Dermis microvascular lymphatic vessel endothelial cell (primary cell): ENCODE results near the gene P3H4. TPM values are rescaled to one million over a fixed set of nuclear protein-coding genes. Genes with fewer than 3 reads are reported as not detected.

Experiments used
- DNase-seq, 2 donors: peaks; one replicate each; pipeline versions ENCODE4 v3.0.0 to v3.0.0-alpha.2; 2010; ENCODE audit warnings: low read depth in 2 of 2
- total RNA-seq: library from RNA; depleted of rRNA; stranded (reverse); fragments of >200 nt; gene quantifications from 2 replicates; pipeline ENCODE4 v1.2.1, GENCODE V29; 2014

P3H4 gene
- total RNA-seq, 1 donor from 2014 or later, result 36.5 TPM

DNA sequence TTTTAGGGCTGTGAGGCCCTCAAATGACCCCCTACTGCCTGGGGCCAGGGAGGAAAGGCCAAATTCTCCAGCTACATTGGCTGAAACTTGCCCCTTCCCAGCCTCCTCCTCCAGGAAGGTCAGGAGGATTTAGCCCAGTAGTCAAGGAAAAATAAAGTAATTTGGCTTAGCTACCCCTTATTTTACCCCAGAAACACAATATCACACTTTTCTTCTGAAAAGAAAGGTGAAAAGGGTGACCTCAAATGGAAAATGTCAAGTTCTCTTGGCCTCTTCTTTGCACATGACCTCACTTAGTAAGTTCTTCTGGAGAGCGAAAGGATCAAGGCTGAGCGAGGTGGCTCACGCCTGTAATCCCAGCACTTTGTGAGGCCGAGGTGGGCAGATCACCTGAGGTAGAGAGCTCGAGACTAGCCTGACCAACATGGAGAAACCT is 17.2 kb downstream of the P3H4 start:
- no peak for DNase-seq

DNA sequence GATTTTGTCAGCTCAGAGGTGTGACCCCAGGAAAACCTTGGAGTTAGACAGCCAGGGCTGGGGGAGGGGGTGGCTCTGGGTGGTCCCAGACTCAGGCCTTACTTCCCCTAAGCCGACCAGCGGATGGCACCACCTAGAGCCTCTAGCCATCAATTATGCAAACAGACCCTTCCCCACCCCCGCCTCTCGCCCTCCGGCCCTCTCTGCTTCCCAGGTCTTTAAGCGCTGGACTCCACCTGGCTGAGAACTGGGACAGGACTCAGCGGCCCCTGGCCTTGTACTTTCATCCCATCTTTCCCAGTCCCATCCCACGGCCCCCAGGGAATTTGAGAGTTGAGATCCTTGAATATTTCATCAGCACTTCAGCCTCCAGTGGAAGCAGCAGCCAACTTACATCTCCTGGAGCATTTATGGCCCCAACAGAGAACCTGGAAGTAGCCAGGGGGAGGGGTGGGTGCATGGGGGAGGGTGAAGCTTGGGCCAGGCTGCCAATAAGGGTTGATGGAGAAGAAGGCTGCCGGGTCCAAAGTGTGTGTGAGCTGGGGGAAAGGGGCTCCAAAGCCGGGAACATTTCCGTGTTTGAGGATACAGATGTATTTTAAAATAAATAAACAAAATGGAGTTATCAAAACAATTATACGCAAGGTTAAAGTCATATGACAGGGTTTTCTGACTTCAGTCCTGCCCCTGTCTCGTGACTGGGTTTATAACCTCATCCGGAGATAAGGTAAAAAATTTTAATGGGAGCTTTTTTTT is 17.8 kb downstream of the P3H4 start:
- peak in 1 of 2 donors; percentile 67 for DNase-seq

DNA sequence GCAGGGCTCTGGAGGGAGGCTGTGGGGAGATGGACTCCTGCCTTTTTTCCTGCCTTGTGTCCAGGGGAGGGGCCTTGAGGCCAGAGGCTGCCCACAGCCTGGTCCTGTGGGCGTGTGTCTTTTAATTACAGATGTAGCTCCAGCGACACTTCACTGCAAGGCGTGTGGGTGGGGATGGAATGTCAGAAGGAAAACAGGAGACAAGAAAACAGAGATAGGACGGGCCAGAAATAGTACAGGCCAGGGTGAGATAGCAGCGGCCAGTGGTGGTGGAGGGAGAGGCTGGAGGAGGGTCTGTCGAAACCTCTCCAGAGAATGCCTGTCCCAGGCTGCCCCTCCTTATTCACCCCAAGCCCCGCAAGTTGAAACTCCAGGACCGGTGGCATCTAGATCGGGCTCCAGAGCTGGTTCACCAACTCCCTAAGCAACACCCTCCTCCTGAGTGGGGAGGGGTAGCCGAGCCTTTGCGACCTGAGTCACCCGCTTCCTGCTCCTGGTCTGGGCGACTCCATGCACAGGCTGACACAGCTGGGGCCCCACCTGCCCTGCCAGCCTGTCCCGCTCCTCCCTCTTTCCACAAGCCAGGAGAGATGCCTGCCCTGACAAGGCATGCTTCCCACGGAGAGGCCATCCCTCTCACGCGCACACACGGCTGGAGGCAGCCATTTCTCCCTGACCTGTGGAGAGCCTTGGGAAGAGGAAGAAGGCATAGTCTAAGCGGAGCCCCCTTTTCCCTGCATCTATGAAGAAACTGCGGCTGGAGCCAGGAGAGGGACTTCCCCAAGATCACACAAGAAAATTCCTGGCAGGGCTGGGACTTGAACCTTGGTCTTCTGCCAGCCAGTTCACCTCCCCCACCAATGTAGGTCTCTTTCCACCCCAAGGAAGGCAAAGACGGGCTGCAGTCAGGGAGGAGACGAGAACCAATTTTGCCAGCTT is 18.6 kb downstream of the P3H4 start:
- DNase-seq, result peak in 1 of 2 donors; percentile 81

DNA sequence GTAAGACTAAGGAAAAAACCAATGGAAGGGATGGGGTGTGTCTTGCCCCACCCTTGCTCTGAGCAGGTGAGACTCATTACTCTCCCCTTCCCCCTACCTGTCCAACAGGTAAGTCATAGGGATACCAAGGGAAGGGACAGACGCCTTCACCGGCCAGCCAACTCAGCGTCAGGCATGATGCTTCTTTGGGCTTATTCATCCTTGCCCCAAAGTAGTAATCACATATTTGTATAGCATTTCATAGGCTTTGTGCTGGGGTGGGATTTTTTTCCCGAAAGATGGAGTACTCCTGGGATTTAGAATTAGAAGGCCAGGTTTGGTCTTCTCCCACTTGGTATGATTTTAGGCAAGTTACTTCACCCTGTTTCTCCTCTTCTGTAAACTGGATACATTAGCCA is 24.7 kb downstream of the P3H4 start:
- no peak for DNase-seq

DNA sequence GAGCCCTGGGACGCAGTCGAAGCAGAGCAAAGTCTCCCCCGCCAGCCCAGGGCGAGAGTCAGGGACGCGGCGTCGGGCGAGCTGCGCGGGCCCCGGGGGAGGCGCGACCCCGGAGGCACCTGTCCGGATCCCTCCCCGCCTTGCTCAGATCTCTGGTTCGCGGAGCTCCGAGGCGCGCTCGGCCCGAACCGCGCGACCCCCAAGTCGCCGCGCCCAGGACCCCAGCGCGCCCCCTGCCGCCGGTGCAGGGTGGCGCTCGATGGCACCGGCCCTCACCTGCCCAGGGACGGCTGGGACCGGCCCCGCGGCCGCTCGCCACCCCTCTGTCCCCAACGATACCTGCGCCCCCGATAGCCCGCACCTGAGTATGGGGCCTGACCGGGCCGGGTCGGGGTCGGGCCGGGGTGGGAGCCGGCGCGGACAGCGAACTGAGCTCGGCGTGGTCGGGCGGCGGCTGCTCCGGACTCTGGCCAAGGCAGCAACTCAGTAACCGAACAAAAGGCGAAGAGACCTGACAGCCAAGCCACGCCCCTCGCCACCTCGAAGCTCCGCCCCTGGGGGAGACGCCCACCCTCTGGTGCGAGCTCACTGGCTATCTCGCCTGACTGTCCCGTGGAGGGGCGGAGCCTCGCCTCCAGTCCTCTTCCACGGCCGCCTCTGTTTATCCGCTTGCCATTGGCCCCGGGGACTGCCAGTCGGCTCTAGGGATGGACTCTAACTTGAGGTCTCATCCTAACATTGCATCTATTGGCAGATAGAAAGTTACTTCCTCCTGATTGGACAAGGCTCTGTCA is 25.3 kb downstream of the P3H4 start, which contains the start of gene JUP:
TSS of gene JUP (minus strand) at position 485 of the 794 bp plus-strand sequence. CDS start 14,857 bp downstream, outside the sequence.
- peak; percentile 98 to 100 for DNase-seq

DNA sequence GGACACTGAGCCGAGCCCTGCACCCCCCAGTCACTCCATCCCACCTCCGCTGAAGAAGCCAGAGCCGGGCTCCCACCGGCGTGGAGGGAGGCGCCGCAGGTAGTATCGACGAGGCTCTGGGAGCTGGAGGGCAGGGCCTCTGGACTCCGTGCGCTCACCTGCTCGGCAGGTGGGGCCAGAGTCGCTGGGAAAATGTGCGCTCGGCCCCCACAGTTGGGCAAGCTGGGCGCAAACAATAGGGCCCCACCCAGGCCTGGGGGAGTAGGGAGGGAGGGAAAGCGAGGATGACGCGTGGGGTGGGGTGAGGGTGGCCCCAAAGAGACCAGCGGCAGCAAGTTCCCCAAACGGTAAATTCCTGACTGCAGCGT is 25.9 kb downstream of the P3H4 start:
- peak in 1 of 2 donors; percentile 32 for DNase-seq

DNA sequence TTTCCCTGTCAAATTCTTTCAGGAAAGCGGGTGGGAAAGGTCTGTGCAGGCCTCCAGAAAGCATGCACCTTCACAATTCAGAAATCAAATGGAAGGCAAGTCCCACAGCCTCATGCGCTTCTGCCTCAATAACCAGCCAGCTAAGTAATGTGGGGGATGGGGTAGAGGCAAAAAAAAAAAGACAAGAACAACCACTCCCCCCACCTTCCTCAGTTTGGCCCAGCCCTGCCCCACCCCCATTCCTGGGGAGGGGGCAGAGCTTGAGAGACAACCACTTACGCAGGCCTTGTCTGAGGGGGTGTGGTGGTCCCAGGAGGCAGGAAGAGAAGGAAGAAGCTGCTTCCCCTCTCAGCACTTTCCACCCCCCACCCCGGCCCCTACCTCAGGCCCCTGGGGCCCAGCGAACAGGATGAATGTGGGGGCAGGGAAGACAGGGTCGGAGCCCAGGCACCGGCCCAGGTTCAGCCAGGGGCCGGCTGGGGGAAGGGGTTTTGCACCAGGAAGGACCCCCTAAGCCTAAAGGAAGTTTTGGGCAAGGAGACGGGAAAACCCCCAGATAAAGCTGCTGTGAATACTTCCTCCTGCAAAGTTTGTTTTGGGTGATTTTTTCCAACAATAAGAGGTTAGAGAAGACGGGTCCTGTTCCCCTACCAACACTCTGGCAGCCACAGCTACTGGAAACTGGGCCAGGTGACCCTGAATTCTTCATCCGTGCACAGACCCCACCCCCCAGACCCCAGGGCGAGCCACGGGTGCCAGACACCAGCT is 26.5 kb downstream of the P3H4 start:
- DNase-seq, result peak; percentile 62 to 67

DNA sequence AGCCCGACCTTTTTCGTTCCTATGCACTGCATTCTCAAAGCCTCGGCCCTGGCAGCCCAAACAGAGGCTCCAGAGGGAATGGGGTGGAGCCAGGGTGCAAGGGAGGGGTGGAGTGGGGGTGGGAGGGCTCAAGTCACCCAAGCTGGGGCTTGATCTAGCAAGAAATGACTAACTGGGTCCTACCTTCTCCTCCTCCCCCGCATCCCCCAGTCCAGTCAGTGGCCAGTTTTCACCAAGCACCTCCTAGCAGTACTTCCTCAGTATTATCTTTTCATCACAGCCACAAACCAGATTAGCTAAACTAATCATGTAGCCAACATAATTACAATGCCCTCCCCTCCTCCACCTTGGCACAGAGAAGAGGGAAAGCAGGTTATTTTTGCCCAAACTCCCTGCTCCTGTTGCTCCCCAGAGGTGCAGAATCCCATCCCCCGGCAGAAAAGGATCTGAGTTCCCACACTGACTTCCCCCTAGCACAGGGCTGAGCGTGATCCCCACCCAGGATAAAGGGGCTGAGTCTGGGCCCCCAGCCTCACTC is 27.5 kb downstream of the P3H4 start:
- peak in 1 of 2 donors; percentile 36 for DNase-seq

DNA sequence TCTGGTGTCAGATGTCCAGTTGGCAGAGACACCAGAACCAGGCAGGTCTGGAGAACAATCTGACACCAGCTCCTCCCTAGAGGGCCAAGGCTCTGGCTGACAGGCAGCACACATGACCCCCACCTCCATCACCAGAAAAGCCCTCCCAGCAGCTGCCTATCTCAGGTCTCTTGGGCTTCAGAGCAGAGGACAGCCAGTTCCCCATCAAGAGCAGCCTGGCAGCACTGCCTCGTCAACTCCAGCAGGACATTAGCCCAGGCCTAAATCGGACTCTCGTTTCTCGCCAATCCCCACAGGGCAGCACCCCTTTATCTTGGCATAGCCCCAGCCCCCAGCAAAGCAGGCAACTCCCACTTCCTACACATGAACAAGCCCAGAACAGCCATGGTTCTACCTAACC is 29.6 kb downstream of the P3H4 start:
- no peak for DNase-seq

DNA sequence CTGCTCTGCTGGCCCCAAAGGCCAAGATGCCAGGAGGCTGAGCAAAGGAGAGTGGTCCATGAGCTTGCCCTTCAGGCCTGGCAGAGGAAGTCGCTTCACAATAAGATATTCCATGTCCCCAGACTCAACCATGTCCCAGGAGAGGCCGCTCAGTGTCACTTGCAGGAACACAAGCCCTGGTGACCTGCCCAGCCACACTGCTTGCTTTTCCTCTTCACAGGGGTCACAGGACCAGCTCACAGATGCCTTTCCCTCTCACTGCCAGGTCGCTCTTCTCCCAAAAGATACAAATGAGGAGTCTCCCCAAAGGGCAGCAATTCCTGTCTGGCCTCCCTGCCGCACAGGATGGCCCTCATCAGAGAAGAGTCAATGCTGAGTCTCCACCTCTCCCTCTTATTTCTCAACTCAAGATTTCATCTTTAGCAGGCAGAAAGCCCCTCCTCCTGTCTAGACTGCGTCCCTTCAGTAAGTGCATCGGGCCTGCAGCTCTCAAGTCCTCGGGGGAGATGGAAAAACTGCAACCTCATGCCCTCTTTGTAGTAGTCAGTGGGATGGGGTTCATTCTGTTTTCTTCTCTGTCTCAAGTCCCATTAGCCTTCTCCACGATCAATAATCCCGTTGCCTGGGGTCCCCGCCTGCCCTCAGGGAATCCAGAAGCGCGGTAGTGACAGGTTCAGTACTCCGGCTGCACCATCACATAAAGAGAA is 30.2 kb downstream of the P3H4 start:
- DNase-seq, result no peak

DNA sequence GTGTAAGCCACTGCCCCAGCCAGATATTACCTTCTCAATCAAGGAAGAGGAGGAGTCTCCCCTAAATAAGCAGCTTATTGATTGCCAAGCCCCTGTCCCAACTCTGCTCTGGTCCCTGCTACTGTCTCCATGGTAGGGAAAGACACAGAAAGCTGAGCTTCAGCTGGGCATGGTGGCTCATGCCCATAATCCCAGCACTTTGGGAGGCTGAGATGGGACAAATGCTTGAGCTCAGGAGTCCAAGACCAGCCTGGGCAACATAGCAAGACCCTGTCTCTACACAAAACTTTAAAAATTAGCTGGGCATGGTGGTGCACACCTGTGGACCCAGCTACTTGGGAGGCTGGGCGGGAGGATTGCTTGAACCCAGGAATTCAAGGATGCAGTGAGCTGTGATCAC is 31.8 kb downstream of the P3H4 start:
- no peak for DNase-seq

DNA sequence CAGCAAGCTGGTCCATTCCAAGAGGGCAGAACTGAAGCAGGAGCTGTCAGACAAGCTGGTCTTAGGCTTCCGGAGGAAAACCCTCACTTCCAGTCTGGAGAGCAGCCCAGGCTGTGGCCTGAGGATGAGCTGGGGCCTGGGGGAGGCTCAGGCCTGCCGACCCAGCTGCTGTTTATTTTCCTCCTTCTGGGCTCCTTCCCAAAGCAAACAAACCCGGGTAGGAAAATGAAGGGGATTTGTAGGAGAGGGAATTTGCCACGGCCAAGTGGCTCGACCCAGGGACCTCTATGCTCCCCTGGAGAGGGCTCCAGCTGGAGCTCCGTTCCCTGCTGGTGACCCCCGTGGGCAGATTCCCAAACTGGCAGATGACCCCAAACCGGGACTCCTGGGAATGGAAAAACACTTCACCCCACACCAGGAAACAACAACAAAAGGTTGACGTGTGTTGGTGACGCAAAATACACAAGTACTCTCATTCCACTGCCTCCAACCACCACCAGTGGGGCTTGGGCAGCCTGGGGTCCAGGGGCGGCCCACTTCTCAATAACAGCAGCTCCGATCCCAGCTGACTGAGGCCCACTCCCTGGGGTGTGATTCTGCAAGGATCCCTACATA is 34.1 kb downstream of the P3H4 start:
- peak; percentile 99 to 100 for DNase-seq

DNA sequence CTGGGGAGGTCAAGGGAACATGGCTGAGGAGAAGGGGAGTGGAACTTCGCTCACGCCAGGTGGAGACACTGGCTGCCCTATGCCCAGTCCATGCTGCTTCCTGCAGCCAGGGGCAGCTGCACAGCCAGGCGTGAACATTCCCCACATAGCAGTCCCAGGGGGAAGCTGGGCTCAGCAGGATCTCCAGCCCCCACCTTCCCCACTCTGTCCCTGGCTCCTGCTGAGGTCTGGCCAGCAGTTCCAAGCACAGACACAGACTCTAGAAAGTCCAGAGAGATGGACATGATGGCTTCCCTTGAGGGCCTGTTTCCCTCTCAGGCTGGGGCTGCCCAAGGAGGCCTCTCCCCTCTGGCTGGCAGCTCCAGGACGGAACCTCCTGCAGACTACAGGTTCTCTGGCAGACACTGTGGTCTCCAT is 34.6 kb downstream of the P3H4 start:
- peak; percentile 82 to 89 for DNase-seq

DNA sequence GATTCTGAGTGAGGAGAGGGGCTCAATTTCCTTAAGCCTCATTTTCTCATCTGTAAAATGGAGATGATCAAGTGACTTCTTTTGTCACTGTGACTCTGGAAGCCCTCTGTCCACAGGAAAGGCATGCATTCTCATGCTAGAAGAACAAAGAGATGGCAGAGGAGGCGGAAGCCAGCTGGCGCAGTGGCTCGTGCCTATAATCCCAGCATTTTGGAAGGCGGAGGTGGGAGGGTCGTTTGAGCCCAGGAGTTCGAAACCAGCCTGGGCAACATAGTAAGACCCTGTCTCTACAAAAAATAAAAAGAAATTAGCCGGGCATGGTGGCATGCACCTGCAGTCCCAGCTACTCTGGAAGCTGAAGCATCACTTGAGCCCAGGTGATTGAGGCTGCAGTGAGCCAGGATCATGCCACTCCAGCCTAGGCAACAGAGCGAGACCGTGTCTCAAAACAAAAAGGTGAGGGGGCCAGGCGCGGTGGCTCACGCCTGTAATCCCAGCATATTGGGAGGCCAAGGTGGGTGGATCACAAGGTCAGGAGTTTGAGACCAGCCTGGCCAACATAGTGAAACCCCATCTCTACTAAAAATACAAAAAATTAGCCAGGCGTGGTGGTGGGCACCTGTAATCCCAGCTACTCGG is 35.4 kb downstream of the P3H4 start:
- peak in 1 of 2 donors; percentile 57 for DNase-seq

DNA sequence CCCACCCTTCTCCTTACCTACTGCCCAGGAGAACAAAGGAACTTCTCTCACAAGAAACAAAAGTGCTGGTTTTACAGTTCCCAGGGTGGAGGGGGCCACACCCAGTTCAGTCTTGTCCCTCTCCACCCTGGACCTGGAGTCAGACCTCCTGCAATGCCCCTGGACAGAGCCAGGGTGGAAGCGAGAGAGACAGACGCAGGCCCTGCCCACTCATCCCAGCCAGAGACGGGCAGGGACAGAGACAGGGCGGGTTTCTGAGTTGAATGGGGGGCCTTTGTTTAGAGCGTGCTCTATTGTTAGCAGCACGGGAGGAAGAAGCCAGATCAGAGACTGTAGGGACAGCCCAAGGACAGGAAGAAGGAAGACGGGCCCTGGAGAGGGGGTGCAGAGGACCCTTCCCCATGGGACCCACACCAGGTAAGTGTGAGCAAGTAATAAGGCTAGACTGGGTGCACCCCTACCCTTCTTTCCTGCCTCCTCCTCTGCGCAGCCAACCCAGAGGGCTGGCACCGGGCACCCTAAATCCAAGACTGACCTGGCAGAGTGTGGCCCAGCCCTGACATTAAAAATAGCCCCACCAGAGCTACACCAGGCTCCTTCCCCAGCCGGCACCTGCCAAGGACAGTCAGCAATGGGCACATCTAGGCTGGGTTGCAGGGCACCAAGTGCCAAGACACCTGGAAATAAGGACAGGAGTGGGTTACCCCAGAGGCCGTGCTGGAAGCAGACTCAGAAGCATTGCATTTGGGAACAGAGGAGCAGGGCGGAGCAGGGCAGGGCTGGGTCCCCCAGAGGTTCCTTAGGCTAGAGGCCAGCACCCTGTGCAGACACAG is 36.1 kb downstream of the P3H4 start:
- peak in 1 of 2 donors; percentile 65 for DNase-seq

DNA sequence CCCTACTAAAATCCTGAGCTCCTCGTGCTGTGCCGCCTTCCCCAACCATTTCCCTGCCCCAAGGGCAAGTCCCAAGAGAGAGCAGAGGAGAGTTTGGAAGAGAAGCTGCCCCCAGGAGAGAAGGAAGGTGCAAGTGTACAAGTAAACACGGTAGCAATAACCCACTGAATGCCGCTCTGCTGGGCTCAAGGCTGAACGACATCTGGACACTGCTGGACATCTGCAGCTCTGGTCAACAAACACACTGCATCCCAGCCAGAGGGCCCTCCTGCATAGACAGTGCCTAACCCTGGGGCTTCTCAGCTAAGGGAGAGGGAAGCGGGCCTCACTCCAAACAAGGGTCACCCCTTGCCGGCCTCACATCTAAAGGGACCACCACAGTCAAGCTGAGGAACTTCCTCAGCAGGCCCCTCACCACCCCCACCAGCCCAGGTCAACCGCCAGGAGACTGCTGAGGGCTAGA is 38.0 kb downstream of the P3H4 start:
- peak in 1 of 2 donors; percentile 22 for DNase-seq

DNA sequence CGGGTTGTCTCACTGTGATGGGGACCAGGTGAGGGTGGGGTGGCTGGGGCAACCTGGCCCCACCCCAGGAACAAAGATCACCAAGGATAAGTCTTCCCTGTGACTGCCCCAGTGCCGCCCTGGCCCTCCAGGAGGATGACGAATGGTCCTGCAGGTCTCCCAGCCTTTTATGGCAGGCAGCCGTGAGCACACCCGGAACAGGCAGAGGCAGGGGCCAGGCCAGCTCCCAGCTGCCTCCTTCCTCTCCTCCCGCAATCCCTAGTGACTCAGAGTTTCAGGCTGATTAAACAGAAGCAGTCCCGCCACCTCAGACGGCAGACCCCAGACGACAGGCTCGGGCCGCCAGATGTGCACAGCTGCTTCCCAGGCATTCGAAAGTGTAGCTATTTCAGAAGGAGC is 38.6 kb downstream of the P3H4 start:
- DNase-seq, result peak; percentile 49 to 91
